ENCODE data around the gene CENPU.
A peak's percentile ranks its signal among the peaks of the same experiment; 100 is the strongest.

Gene CENPU

GRCh38 chr4:184699941-184700340, 34.0 kb downstream of the CENPU start:
- H3K4me3 ChIP-seq (ENCODE audit: low read depth, low read length): no peak overlapping the region
- TF ChIP-seq CTCF (IDR thresholded peaks at IDR 0.05; ENCODE audit: low read depth, low read length): no peak
- in situ Hi-C loops (cut with HindIII; ENCODE audit: low sequenced_read_pairs): no loop called here
- peak; percentile 11 for DNase-seq (ENCODE audit: low read depth, low spot score)

- no peak for DNase-seq (ENCODE audit: low read depth, low spot score)
- no peak overlapping the region for H3K4me3 ChIP-seq (ENCODE audit: low read depth, low read length)
- no peak for TF ChIP-seq CTCF (IDR thresholded peaks at IDR 0.05; ENCODE audit: low read depth, low read length)
- in situ Hi-C loops (cut with HindIII; ENCODE audit: low sequenced_read_pairs): no loop called here
These were observed 35.9 kb downstream of the CENPU start for GRCh38 chr4:184697956-184698355.

- no peak overlapping the region for H3K4me3 ChIP-seq (ENCODE audit: low read depth, low read length)
- DNase-seq (ENCODE audit: low read depth, low spot score): no peak
- TF ChIP-seq CTCF (IDR thresholded peaks at IDR 0.05; ENCODE audit: low read depth, low read length): no peak
- in situ Hi-C loops (cut with HindIII; ENCODE audit: low sequenced_read_pairs): no loop called here
These were observed 38.6 kb downstream of the CENPU start for GRCh38 chr4:184695178-184695896.

- no peak for DNase-seq (ENCODE audit: low read depth, low spot score)
- no peak for TF ChIP-seq CTCF (IDR thresholded peaks at IDR 0.05; ENCODE audit: low read depth, low read length)
- in situ Hi-C loops (cut with HindIII; ENCODE audit: low sequenced_read_pairs): no loop called here
- H3K4me3 ChIP-seq (ENCODE audit: low read depth, low read length): no peak overlapping the region
These were observed 39.4 kb downstream of the CENPU start for GRCh38 chr4:184694412-184694956.

- DNase-seq (ENCODE audit: low read depth, low spot score): peak; percentile 40
- no peak overlapping the region for H3K4me3 ChIP-seq (ENCODE audit: low read depth, low read length)
- no peak for TF ChIP-seq CTCF (IDR thresholded peaks at IDR 0.05; ENCODE audit: low read depth, low read length)
- in situ Hi-C loops (cut with HindIII; ENCODE audit: low sequenced_read_pairs): no loop called here
These were observed 40.8 kb downstream of the CENPU start for GRCh38 chr4:184693056-184693455.

GRCh38 chr4:184689681-184690080, 44.2 kb downstream of the CENPU start:
- no peak for DNase-seq (ENCODE audit: low read depth, low spot score)
- no peak overlapping the region for H3K4me3 ChIP-seq (ENCODE audit: low read depth, low read length)
- no peak for TF ChIP-seq CTCF (IDR thresholded peaks at IDR 0.05; ENCODE audit: low read depth, low read length)
- in situ Hi-C loops (cut with HindIII; ENCODE audit: low sequenced_read_pairs): no loop called here
